GM15510 (cell line): Measurements from ENCODE around the gene PTPRN2.

ENCODE experiments used
- POLR2A ChIP-seq: IDR thresholded peaks from 3 replicates; pipeline ENCODE4 v1.6.1; 2011; ENCODE audit warnings: borderline replicate concordance; ENCODE audit not compliant: insufficient read length; ENCODE audit errors: extremely low read depth

Gene PTPRN2

DNA sequence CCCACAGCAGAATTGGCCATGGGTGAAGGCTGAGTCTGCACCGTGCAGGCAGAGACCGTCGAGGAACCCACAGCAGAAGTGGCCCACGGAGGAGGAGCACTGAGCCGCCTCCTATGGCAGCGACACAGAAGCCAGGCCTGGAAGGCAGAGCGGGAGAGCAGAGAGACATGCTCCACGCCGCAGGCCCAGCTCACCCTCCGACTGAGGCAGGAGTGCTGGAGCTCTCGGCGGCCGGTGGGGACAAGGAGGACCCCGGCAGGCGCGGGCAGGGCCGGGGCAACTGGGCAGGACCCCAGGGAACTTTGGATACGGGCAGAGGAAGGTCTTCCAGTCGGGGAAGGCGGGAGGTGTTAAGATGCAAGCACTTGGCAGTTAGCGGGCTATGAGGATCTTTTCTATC lies 830.4 kb downstream of the PTPRN2 start:
- no peak for TF ChIP-seq POLR2A

DNA sequence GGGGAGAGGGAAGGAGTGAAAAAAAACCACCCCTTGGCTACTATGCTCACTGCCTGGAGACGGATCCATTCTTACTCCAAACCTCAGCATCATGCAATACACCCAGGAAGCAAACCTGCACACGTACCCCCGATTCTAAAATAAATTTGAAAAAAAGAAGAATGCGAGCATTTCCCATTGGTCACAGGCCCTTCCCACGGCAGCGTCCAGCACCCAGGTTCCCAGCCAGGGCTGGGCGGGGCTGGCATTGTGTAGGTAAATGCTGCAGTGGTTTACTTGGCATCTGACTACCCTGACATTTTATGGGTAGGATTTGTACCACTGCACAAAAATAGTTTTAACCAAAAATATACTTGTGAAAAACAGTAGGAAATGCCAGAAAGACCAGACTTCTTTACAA lies 831.9 kb downstream of the PTPRN2 start:
- no peak for TF ChIP-seq POLR2A

DNA sequence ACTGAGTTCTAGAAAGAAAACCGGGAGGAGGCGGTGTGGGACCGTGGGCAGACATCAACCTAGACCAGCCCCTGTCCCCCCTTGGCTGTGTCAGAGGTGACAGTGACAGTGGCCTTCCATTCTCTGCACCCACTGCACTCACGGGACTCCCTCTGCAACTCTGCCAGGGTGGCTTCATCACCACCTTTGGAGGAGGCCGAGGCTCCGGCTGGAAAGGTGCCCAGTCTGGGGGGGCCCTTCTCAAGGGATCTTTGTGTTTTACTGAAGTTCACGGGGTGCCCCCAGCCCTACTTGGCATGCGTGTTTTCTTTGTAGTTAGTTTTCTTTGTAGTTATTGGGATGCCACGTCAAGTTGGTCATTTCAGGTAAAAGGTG lies 833.2 kb downstream of the PTPRN2 start:
- TF ChIP-seq POLR2A = no peak

DNA sequence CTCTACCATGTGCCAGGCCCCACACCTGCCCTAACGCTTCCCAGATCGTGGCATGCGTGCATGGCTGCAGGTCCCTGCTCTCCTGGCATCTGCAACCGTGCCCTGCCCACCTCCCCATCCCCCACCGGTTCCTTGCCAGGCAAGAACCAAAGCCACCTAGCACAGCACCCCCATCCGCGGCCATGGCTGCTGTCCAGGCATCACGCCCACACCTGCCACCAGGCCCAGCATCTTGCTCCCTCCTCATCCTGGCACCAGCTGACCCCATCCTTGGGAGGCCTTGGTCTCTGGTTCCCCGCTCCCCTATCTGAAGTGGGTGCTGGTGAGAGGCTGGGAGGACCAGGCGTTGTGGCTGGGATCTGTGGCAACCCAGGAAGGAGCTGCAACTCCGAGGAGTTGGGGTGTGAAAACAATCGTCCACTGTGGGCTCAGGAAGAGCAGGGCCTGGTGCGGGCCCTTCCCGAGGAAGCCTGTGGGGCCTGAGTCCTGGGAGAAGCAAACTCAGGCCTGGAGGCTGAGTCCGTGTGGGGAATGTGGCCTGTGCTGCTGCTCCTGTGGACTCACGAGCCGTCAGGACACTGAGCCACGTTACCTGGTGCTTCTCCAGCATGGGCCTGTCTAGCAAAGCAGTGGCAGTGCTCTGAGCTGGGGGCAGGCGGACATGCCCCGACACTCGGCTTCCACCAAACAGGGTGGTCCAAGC lies 833.8 kb downstream of the PTPRN2 start:
- TF ChIP-seq POLR2A = no peak

DNA sequence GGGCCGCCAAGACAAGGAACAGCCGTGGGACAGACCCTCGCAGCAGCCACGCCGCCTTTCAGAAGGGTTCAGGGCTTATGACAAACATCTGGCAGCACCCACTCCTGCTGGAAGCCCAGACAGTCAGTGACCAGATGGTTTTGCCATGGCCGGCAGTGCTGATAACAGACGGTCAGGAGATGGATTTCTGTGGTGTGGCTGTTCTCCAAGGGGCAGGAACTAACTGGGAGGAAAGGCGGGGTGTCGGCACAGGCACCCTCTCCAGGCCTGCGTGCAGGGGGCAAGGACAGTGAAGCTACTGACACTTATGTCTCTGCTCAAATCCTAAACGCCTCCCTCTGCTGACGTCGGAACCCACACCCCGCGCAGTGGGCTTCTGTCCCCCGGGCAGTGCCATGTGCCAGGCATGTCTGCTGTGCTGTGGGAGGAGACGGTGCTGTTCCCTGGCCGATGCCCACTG lies 834.8 kb downstream of the PTPRN2 start:
- TF ChIP-seq POLR2A = no peak

DNA sequence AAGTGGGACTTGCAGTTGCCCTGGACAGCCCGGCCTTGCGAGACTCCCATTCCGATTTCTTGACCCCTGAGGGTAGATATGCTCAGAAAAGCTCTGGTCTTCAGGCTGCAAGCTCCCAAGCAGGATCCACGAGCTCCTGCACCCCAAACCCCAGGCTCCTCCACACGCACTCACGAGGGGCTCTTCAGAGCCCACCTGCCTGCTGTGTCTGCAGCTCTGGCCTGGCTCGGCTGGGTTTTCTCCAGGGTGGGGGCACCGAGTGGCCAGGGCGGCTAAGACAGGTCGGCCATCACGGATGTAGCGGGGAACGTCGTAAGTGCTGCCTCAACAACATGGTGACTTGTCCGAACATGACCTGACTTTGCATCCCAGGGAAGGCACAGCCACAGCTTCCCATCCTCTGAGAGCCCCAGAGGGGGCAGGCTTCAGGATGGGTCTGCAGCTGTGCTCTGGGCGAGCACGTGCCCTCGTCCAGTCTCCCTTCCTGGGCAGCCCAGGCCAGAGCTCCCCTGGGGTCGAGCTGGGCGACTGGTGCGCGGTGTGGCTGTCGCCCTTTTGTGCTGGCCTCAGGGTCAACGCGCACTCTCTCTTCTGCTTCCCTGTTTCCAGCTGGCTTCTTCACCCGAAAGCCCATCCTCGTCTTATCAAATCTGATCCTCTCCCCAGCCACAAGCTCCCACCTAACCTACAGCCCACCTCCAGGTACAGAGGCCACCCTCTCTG lies 835.5 kb downstream of the PTPRN2 start:
- TF ChIP-seq POLR2A = no peak

DNA sequence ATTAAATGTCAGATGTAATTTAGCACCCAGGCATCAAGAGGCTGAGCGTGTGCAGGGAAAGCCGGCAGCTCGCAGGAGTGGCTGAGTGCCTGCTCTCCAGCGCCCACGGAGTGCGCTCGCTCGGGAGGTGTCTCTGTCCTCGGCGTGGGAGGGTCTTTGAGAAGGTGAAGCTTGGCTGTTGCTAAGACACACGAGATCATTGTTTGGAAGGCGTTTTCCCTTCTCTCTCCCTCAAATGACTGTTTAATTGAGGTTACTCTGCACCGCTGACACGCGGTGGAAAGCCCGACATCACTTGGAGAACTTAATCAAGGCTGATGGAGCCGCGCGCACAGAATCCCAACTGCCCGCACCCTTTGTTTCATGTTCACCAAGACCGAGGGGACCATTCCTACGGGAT lies 836.2 kb downstream of the PTPRN2 start:
- TF ChIP-seq POLR2A = no peak

DNA sequence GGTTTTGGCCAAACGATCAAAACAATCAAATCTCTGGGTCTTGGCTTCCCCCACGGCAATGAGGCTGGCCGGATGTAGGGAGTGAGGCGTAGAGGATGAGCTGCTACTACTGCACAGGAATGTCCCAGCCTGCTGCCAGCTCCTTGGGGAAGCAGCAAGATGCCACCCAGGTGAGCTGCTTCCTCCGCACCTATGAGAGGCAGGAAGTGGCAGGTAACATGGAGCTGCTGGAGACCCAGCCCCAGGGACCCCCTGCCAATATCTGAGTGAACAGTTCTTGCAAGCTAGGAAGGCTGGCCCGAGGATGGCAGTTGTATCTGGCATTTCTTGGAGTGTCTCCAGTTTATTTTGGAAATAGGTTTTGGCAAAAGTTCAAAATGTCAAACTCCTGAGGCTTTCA lies 837.3 kb downstream of the PTPRN2 start:
- no peak for TF ChIP-seq POLR2A

DNA sequence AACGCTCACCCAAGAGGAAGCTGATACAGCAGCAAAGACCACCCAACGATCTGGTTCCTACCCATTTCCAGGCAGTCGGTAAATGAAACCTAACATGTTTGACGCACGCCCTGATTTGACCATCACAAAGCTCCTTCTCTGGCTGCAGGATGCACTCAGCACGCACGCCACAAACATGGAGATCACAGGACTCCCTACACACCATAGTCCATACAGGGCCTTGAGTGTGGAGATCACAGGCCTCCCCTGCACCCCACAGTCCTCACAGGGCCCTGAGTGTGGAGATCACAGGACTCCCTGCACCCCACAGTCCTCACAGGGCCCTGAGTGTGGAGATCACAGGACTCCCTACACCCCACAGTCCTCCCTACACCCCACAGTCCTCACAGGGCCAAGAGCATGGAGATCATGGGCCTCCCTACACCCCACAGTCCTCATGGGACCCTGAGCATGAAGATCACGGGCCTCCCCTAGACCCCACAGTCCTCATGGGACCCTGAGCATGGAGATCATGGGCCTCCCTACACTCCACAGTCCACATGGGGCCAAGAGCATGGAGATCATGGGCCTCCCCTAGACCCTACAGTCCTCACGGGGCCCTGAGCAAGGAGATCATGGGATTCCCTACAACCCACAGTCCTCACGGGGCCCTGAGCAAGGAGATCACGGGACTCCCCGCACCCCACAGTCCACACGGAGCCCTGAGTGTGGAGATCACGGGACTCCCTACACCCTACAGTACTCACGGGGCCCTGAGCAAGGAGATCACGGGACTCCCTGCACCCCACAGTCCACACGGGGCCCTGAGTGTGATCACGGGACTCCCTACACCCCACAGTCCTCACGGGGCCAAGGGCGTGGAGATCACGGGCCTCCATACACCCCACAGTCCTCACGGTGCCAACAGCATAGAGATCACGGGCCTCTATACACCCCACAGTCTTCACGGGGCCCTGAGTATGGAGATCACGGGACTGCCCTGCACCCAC lies 841.6 kb downstream of the PTPRN2 start:
- no peak for TF ChIP-seq POLR2A

DNA sequence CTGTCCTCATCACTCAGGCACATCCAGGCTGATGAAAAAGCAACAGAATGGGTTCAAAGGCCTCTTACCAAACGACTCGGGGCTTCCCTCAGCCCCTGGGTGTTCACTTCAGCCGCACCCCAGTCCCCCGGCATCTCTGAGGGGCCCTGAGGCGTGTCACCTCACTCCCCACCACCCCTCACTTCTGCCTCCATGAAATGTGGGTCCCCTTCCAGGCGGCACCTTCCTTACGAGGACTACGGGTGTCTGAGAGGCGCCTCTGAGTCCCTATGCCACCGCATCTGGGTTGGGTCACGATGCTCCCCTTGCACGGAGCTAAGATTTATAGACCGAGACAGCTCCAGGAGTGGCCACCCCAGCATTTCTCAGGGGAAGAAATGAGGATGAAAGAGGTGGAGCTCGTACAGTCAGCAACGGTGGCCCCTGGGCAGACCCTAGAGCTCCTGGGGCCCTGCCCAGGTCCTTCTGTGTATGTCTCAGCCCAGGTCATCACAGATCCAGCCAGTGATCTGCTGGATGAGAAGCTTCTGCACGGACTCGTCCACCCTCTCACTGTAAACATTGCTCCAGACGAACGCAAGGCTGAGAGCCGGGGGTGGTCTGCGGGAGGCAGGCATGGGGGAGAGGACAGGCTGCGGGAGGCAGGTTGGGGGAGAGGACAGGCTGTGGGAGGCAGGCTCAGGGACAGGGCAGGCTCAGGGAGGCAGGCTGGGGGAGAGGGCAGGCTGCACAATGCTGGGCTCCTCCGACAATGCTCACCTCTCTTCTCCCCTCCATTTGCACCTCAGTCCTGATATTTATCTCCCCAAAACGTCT lies 842.6 kb downstream of the PTPRN2 start:
- TF ChIP-seq POLR2A = no peak

DNA sequence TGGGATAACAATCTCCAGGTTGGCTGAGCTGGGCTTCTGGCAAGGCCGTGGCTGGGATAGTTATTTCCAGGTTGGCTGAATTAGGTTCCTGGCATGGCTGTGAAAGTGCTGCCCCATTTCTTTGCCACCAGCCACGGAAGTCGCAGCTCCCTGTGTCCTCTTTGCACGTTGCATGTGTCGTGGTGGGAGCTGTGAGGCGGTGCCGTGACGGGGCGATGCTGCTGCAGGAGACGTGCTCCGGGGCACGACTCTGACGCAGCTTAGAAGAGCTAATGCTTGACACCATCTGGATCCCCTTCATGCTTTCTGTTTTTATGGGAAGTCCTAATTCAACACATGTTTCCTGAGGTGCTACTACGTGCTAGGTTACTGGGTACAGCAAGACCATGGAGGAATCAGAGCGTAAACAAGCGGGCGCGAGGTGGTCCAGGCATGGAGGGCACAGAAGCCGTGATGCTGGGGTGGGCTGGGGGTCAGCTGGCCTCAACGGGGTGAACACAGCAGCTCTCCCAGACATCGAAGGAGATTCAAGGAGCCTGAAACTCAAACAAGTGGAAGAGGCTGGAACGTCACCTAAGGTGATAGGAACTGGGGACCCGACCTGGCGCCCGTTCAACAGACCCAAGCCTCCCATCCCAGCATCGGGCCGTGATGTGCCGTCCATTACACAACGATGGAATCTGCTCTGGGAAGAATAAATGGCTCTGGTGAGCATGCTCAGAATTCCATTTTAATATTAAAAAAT lies 843.7 kb downstream of the PTPRN2 start:
- TF ChIP-seq POLR2A = no peak

DNA sequence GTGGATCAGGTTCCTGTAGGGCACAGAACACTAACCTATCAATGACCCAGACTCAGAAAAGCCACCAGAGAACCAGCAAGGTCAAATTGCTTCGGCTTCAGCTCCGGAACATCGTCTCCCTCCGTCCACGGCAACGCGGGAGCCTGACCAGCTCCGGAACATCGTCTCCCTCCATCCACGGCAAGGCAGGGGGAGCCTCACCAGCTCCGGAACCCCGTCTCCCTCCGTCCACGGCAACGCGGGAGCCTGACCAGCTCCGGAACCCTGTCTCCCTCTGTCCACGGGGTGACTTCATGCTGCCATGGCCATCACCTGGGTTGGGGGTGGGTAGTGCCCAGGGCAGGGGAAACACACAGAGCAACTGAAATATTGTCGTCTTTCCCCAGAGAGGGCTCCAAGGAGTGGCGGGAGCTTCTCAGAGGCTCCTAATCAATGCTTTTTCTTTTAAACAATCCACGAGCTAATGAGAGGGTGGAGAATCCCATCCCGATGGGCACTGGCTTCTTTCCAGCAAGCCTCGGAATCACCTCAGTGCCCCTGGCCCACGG lies 847.3 kb downstream of the PTPRN2 start:
- TF ChIP-seq POLR2A = no peak

DNA sequence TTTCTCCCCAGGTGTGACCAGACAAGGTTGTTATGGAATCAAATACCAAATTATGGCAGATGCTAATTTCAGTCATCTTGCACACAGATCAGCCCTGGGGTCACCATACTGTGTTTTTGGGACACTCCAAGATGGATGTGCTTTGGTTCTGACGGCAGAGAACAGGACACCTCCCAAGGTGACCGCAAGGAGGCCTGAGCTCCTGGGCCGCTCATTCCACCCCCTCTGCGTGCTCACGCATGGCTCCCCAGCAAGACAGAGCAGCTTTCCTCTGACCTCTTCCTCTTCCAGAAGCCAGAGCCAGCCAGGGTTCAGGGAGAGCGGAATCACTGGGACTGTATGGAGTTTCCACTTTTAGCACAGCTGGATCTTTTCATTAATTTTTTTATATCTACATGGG lies 848.0 kb downstream of the PTPRN2 start:
- TF ChIP-seq POLR2A = no peak
